HG03135 (cell line): ENCODE data around the gene ROR2.
"Not testable (repeated sequence)": the region's sequence is repeated elsewhere in the genome, so short reads cannot be mapped to it uniquely, and the experiment has no call there.

Experiments
- ATAC-seq: cut with Tn5 transposase; IDR thresholded peaks from one replicate; pipeline ENCODE4 v1.9.1; 2021; ENCODE audit warnings: mild to moderate bottlenecking, moderate library complexity; ENCODE audit not compliant: unreplicated experiment

Gene ROR2

GRCh38 chr9:91949946-91950664 is at the start of gene ROR2:
ROR2 (minus strand) TSS chr9:91950228.
- ATAC-seq = peak; percentile 62

DNA sequence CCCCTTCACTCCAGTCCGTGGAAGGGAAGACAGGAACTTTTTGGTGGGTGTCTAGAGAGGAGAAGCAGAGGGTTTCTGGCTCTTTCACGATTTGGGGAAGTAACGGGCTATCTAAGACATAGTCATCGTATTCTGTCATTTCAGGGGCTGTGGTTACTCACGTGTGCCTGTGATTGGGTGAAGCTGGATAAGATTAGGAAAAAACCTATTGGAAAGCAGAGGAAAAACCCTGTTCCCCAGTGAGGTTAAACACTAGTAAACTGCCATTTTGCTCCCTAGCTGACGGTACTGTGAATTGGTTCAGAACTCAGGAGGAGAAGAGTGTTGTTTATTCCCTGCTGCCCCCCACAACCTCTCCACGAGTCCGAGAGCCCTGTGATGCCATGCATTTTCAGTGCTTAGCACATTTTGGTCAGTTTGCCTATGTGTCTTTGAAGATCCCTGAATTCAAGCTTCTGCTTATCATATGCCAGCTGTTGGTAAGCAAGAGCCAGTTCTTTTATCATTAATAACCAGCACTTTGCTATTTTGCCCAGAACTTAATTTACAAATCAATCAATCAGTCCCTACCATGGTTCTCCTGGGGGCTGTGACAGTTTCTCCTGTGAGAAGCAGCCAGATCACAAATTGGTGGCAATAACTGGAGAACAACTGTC is 45.1 kb upstream of the ROR2 start:
- no peak for ATAC-seq

DNA sequence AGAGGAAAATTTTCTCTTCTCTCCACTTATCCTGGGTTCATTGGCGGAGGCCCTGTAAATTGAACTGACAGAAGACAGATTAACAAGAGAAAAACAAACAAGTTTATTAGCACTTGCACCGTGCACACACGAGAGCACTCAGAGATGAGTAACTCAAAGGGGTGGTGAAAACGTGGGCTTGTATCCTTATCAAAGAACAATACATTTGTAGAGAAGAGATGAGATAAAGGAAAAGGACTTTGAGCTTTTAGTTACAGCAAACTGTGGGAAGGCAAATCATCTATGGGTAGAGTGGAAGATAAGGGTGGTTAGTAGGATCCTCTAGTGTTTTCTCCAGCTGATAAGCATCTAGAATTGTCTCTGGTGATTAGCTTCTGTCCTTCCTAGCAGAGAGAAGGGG is 44.4 kb upstream of the ROR2 start:
- ATAC-seq = no peak

DNA sequence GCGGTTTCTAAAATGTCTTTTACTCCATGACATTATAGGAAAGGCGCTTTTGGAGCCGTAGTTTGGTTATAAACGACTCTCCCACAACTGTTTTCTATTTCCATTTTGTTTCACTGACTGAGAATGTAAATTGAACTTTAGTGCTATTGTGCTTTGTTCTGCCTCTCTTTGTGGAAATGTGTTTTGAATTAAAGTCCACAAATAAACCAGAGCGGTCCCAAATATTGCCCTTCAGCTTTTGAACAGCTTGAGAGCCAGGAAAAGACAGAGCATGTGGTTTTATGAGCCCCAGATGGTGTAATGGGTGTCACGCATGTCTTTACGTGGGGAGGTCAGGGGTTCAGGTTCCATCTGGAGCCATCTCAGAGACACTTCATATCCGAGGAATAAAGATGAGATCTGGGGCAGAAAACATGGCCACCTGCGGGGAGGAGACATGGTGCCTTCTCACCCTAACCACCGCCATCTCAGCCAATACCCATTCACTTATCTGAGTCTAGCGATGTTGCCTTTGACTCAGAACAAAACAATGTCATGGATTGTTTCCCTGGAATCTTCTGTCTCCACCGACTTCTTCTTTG is 42.5 kb upstream of the ROR2 start:
- ATAC-seq = no peak

- no peak for ATAC-seq
Observed at GRCh38 chr9:91991721-91992341, 41.8 kb upstream of the ROR2 start.

DNA sequence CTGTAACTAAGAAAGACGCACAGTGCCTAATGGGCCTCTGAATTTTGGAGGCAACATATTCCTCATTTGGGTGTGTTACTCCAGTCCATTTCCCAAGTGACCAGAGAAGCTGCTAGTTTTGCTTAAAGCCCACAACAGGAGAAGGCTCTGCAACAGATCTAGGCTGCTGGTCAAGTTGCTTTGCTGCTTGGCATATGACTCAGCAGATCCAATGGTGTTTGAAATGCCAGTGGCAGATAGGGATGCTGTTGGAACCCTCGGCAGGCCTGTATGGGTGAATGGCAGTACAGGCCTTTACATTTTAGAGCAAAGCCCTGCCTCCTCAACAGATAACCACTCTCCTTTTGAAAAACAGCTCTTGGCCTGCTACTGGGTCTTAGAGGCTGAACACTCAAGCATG is 36.2 kb upstream of the ROR2 start:
- ATAC-seq = no peak

DNA sequence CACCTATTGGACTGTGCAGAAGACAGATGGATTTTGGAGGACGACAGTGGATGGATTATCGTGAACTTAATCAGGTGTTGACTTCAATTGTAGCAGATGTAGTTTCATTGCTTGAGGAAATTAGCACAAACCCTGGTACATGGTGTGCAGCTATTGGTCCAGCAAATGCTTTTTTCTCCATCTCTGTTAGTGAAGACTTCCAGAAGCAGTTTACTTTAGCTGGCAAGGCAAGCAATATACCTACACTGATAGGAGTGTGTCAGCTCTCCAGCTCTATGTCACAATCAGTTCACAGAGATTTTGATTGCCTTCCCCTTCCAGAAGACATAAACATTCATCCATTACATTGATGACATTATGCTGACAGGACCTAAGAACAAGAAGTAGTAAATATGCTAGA is 35.7 kb upstream of the ROR2 start:
- no peak for ATAC-seq

GRCh38 chr9:91978740-91979414 is 28.8 kb upstream of the ROR2 start:
- ATAC-seq = no peak

GRCh38 chr9:91975254-91975653 is 25.2 kb upstream of the ROR2 start:
- not testable (repeated sequence) for ATAC-seq

DNA sequence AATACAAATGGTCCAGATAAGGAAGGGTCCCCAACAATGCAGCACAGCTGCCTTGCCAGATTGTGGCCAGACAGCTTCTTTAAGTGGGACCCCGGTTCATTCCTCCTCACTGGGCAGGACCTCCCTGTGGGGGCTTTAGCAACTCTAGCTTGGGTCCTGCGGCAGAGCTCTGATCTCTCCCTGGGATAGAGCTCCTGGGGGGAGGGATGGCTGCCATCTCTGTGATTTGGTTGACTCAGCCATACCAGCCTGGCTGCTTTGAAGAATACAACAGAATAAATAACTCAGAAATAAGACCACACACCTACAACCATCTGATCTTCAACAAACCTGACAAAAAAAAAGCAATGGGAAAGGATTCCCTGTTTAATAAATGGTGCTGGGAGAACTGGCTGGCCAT is 22.7 kb upstream of the ROR2 start:
- ATAC-seq = no peak

- no peak for ATAC-seq
Observed at GRCh38 chr9:91972076-91972626, 22.1 kb upstream of the ROR2 start.

GRCh38 chr9:91967259-91967658 is 17.2 kb upstream of the ROR2 start:
- no peak for ATAC-seq

DNA sequence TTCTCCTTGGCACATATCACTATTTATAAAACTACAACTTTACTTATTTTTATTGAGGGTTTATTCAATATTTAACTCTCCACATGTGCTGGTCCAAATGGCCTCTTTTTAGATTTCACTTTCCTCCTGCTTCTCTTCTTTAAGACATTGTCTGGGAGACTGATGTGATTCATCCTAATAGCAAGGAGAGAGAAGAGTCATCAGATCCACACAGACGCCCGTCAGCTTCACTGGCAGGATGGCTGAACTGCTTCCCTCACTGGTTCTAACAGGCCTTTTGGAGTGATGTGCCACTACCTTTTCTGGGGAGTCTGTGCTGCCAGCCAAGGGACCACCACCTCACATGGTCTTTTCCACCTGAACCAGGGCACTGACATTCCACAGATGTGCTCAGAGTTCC is 16.5 kb upstream of the ROR2 start:
- no peak for ATAC-seq

DNA sequence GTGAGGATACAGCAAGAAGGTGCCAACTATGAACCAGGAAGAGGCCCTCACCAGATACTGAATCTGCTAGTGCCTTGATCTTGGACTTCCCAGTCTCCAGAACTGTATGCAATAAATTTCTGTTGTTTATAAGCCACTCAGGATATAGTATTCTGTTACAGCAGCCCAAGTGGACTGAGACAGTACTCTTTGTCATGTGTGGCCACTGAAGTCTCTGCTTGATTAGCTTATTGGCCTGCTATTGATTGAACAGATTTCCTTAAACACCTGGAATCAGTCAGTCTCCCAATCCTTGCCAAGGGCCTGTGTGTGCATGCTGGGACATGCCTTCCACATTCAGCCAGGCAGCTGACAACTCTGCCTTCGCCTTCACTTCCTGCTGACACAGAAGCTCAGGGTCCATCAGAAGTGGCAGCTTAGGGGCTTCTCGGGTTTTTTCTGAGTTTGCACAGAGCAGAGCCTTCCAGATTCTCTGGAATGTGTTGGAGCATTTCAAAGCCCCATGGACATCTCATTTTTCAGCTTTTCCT is 13.7 kb upstream of the ROR2 start:
- ATAC-seq = no peak

GRCh38 chr9:91960367-91960766 is 10.3 kb upstream of the ROR2 start:
- no peak for ATAC-seq

- ATAC-seq = no peak
Observed at GRCh38 chr9:91958174-91958573, 8.1 kb upstream of the ROR2 start.

DNA sequence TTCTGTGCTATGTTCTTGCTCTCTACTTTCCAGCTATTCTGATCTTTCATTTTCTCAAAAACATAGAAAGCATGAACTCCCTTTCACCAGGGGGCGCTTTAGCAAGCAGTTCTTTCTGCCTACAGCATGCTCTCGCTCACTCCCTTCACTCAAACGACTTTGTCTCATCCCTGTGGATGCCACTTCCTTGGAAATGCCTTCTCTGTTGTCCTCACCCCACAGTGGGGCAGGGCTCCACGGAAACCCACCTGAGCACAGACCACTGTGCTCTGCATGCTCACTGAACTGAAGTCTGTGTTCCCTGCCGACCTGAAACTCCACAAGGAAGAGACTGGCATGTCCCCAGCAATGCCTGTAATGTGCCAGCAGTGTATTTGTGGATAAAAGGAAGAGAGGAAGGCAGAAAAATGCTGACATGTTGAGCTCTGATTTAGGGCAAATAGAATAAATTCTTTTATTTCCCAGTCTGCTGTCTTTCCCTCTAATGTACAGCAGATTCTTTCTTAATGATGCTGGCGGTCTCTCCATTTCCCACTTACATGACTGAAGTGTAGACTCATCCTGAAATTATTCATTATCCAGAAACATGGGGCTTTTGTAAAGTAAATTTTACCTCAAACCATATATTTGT is 4.9 kb upstream of the ROR2 start:
- no peak for ATAC-seq

- no peak for ATAC-seq
Observed at GRCh38 chr9:91953718-91954117, 3.7 kb upstream of the ROR2 start.

GRCh38 chr9:91951944-91952520 is 2.0 kb upstream of the ROR2 start:
- ATAC-seq = no peak

- no peak for ATAC-seq
Observed at GRCh38 chr9:91949392-91949945, 559 bp downstream of the ROR2 start.
